Suprapubic skin (tissue), 3 donors: Measurements from ENCODE around the gene RGL3.

Source experiments
- CTCF ChIP-seq, 2 donors: fragments of 200-600 bp in 1 of 2; fragments of 450-650 bp in 1 of 2; sonication (generic) in 1 of 2; IDR thresholded peaks; one replicate each; pipeline ENCODE4 v1.5.1; 2016 to 2019; ENCODE audit warnings: antibody characterized with exemption in 2 of 2, mild to moderate bottlenecking in 1 of 2, moderate library complexity in 1 of 2
- POLR2AphosphoS5 ChIP-seq, 3 donors: sonication (generic); formaldehyde crosslinking; IDR thresholded peaks; one replicate each; pipeline ENCODE4 v1.6.1; 2017; ENCODE audit warnings: antibody characterized with exemption in 3 of 3

GRCh38 chr19:11416346-11417052 lies 2.6 kb downstream of the RGL3 start:
- no peak for TF ChIP-seq CTCF (IDR thresholded peaks at IDR 0.05)
- TF ChIP-seq POLR2AphosphoS5 (IDR thresholded peaks at IDR 0.05): no peak
